IMR-90 (cell line): ENCODE measurements around the gene TMA7. TPM values are rescaled to one million over a fixed set of nuclear protein-coding genes. Genes with fewer than 3 reads are reported as not detected.

ENCODE experiments used
- ATAC-seq: fragments of 200-7000 bp; cut with Tn5 transposase; 2 replicates; pipeline ENCODE4 v1.9.1; 2020; ENCODE audit warnings: low read depth, mild to moderate bottlenecking, moderate library complexity
- BruUV-seq: library from RNA; stranded (reverse); fragments of 400-500 nt; replicated peaks from 2 replicates; lab custom pipeline; 2021; lab: Mats Ljungman, UMichigan
- CTCF ChIA-PET: fragments of 300-600 bp; formaldehyde crosslinking; extraction: SDS; loops from one replicate; lab custom pipeline; 2021; ENCODE audit warnings: antibody characterized with exemption; lab: Yijun Ruan, JAX
- POLR2A ChIA-PET: fragments of 300-600 bp; sonication (Branson Sonifier 250); formaldehyde crosslinking; loops from one replicate; lab custom pipeline; 2022; ENCODE audit warnings: antibody characterized with exemption; ENCODE audit not compliant: unreplicated experiment; lab: Charles Lee
- DNase-seq: peaks from one replicate; pipeline ENCODE4 v3.0.0; 2013
- H2AFZ ChIP-seq: replicated peaks from 2 replicates; pipeline ENCODE3; 2013; ENCODE audit warnings: low read length, mild to moderate bottlenecking; ENCODE audit not compliant: poor library complexity
- H2AK5ac ChIP-seq: 2 replicates; pipeline ENCODE4 v1.6.1; 2013; ENCODE audit warnings: low read depth, low read length, inconsistent platforms
- H2AK9ac ChIP-seq: replicated peaks from 2 replicates; pipeline ENCODE3; 2013; ENCODE audit warnings: mild to moderate bottlenecking, low read depth, low read length, moderate library complexity; ENCODE audit not compliant: poor library complexity
- H2BK120ac ChIP-seq: 2 replicates; pipeline ENCODE4 v1.6.1; 2013; ENCODE audit warnings: low read depth, low read length, inconsistent platforms
- H2BK15ac ChIP-seq: 3 replicates; pipeline ENCODE4 v1.6.1; 2013; ENCODE audit warnings: low read depth, low read length, inconsistent platforms
- H2BK20ac ChIP-seq: 2 replicates; pipeline ENCODE4 v1.6.1; 2013; ENCODE audit warnings: low read depth, mild to moderate bottlenecking, inconsistent platforms, low read length, moderate library complexity
- H2BK5ac ChIP-seq: 2 replicates; pipeline ENCODE4 v1.6.1; 2013; ENCODE audit warnings: mild to moderate bottlenecking, low read depth, low read length, inconsistent platforms; ENCODE audit not compliant: poor library complexity, severe bottlenecking
- H3K14ac ChIP-seq: replicated peaks from 2 replicates; pipeline ENCODE4 v1.6.1; 2013; ENCODE audit warnings: low read depth, low read length, inconsistent platforms
- H3K18ac ChIP-seq: 2 replicates; pipeline ENCODE4 v1.6.1; 2013; ENCODE audit warnings: low read depth, low read length, control low read depth
- H3K23ac ChIP-seq: 2 replicates; pipeline ENCODE4 v1.6.1; 2013; ENCODE audit warnings: low read depth, low read length, inconsistent platforms
- H3K27ac ChIP-seq: 2 replicates; pipeline ENCODE4 v1.5.1; 2013; ENCODE audit warnings: mild to moderate bottlenecking, control low read depth, low read length; ENCODE audit not compliant: insufficient read depth
- H3K27me3 ChIP-seq: 2 replicates; pipeline ENCODE4 v1.6.1; 2013; ENCODE audit warnings: low read length; ENCODE audit not compliant: control insufficient read depth, insufficient read depth
- H3K36me3 ChIP-seq: 2 replicates; pipeline ENCODE4 v1.6.1; 2013; ENCODE audit warnings: low read length, mixed read lengths; ENCODE audit not compliant: control insufficient read depth, insufficient read depth
- H3K4ac ChIP-seq: 2 replicates; pipeline ENCODE4 v1.6.1; 2013; ENCODE audit warnings: low read depth, low read length, inconsistent platforms
- H3K4me1 ChIP-seq: 2 replicates; pipeline ENCODE4 v1.6.1; 2013; ENCODE audit warnings: low read length, mixed read lengths; ENCODE audit not compliant: control insufficient read depth, insufficient read depth
- H3K4me2 ChIP-seq: 2 replicates; pipeline ENCODE4 v1.6.1; 2013; ENCODE audit warnings: low read depth, mild to moderate bottlenecking, control low read depth, low read length, moderate library complexity
- H3K4me3 ChIP-seq: 2 replicates; pipeline ENCODE4 v1.5.1; 2013; ENCODE audit warnings: low read depth, mild to moderate bottlenecking, control low read depth, low read length, moderate library complexity; ENCODE audit not compliant: insufficient read depth
- H3K56ac ChIP-seq: 2 replicates; pipeline ENCODE4 v1.6.1; 2013; ENCODE audit warnings: low read length, inconsistent platforms; ENCODE audit not compliant: insufficient read depth; ENCODE audit errors: extremely low read depth
- H3K79me1 ChIP-seq, 2 experiments: 2 replicates each; pipeline ENCODE4 v1.6.1; 2013; ENCODE audit warnings: low read length in 2 of 2, inconsistent platforms in 1 of 2, low read depth in 1 of 2
- H3K9ac ChIP-seq: 2 replicates; pipeline ENCODE4 v1.6.1; 2013; ENCODE audit warnings: low read depth, low read length, control low read depth
- H3K9me1 ChIP-seq: 2 replicates; pipeline ENCODE4 v1.6.1; 2013; ENCODE audit warnings: low read length, inconsistent platforms; ENCODE audit not compliant: insufficient read depth
- H3K9me3 ChIP-seq: 2 replicates; pipeline ENCODE4 v1.6.1; 2013; ENCODE audit warnings: low read length; ENCODE audit not compliant: control insufficient read depth, insufficient read depth
- H4K20me1 ChIP-seq: 2 replicates; pipeline ENCODE4 v1.6.1; 2013; ENCODE audit warnings: low read length, inconsistent platforms; ENCODE audit not compliant: insufficient read depth
- H4K5ac ChIP-seq: 2 replicates; pipeline ENCODE4 v1.6.1; 2013; ENCODE audit warnings: mild to moderate bottlenecking, low read depth, low read length, control low read depth
- H4K8ac ChIP-seq, 2 experiments: 2 replicates each; pipeline ENCODE4 v1.6.1; 2013; ENCODE audit warnings: low read depth in 2 of 2, low read length in 2 of 2, control low read depth in 1 of 2, inconsistent platforms in 1 of 2
- H4K91ac ChIP-seq: 2 replicates; pipeline ENCODE4 v1.6.1; 2013; ENCODE audit warnings: low read depth, low read length, inconsistent platforms; ENCODE audit not compliant: insufficient read depth
- BHLHE40 ChIP-seq: fragments of 150-350 bp; IDR thresholded peaks from 2 replicates; pipeline ENCODE4 v1.6.1; 2016; ENCODE audit warnings: mild to moderate bottlenecking, low read depth, low read length
- CEBPB ChIP-seq: IDR thresholded peaks from 2 replicates; pipeline ENCODE4 v1.6.1; 2012; ENCODE audit warnings: low read depth, low read length, improper control_type of control experiment
- CHD1 ChIP-seq: IDR thresholded peaks from 2 replicates; pipeline ENCODE4 v1.6.1; 2012; ENCODE audit warnings: low read depth, low read length, improper control_type of control experiment
- CTCF ChIP-seq: conservative IDR thresholded peaks from 2 replicates; pipeline ENCODE4 v1.5.1; 2012; ENCODE audit warnings: mild to moderate bottlenecking, low read depth, low read length, improper control_type of control experiment
- ELK1 ChIP-seq: fragments of 150-350 bp; IDR thresholded peaks from 2 replicates; pipeline ENCODE4 v1.6.1; 2016; ENCODE audit warnings: low read depth, mild to moderate bottlenecking, low read length, moderate library complexity, borderline replicate concordance
- FOS ChIP-seq: fragments of 150-350 bp; IDR thresholded peaks from 2 replicates; pipeline ENCODE4 v1.6.1; 2016; ENCODE audit warnings: low read depth, low read length
- MAFK ChIP-seq: IDR thresholded peaks from 2 replicates; pipeline ENCODE4 v1.6.1; 2012; ENCODE audit warnings: low read depth, low read length, improper control_type of control experiment
- MAZ ChIP-seq: IDR thresholded peaks from 2 replicates; pipeline ENCODE4 v1.6.1; 2012; ENCODE audit warnings: low read depth, mild to moderate bottlenecking, low read length, improper control_type of control experiment, moderate library complexity, borderline replicate concordance
- NFE2L2 ChIP-seq: fragments of 150-350 bp; IDR thresholded peaks from 2 replicates; pipeline ENCODE4 v1.6.1; 2016; ENCODE audit warnings: low read depth, mild to moderate bottlenecking, low read length
- POLR2A ChIP-seq: IDR thresholded peaks from 2 replicates; pipeline ENCODE4 v1.6.1; 2012; ENCODE audit warnings: mild to moderate bottlenecking, low read depth, low read length
- RAD21 ChIP-seq: IDR thresholded peaks from 2 replicates; pipeline ENCODE4 v1.6.1; 2012; ENCODE audit warnings: low read length, improper control_type of control experiment
- RCOR1 ChIP-seq: IDR thresholded peaks from 2 replicates; pipeline ENCODE4 v1.6.1; 2012; ENCODE audit warnings: mild to moderate bottlenecking, low read length, improper control_type of control experiment; ENCODE audit not compliant: insufficient replicate concordance
- RFX5 ChIP-seq: IDR thresholded peaks from 2 replicates; pipeline ENCODE4 v1.8.0; 2012; ENCODE audit warnings: low read depth, mild to moderate bottlenecking, low read length, moderate library complexity
- SMC3 ChIP-seq: fragments of 150-350 bp; IDR thresholded peaks from 2 replicates; pipeline ENCODE4 v1.6.1; 2016; ENCODE audit warnings: low read depth, mild to moderate bottlenecking, antibody characterized with exemption, low read length, moderate library complexity
- USF2 ChIP-seq: fragments of 150-350 bp; IDR thresholded peaks from 2 replicates; pipeline ENCODE4 v1.6.1; 2017; ENCODE audit warnings: mild to moderate bottlenecking, antibody characterized with exemption, low read length, low read depth
- WGBS, 2 experiments: methylation state at CpG; one replicate each; pipeline versions ENCODE4 v1.1.5 to v1.1.7; 2013; ENCODE audit warnings: missing lambda C conversion rate in 2 of 2; ENCODE audit not compliant: insufficient read length in 1 of 2; ENCODE audit errors: extremely low coverage in 2 of 2; 5-methylcytosine and 5-hydroxymethylcytosine counted together
- dilution Hi-C: fragments of 300-500 bp; cut with HindIII; formaldehyde crosslinking; loops from one replicate; pipeline ENCODE4 v1.14.3; 2018; ENCODE audit warnings: low sequenced_read_pairs; ENCODE audit not compliant: unreplicated experiment
- in situ Hi-C: fragments of 300-500 bp; cut with MboI; formaldehyde crosslinking; loops from 3 replicates; pipeline ENCODE4 v1.14.3; 2019; ENCODE audit warnings: low sequenced_read_pairs, inconsistent platforms, mixed read lengths
- intact Hi-C: fragments of 100-400 bp; cut with micrococcal nuclease; formaldehyde crosslinking; loops from 2 replicates; pipeline ENCODE4 v1.10.0; 2022
- polyA plus RNA-seq, 3 experiments: library from polyadenylated mRNA; depleted of rRNA; stranded (reverse); fragments of >200 nt; gene quantifications; 2 replicates each; pipeline ENCODE4 v1.2.3, GENCODE V29; 2012; ENCODE audit warnings: low replicate concordance in 1 of 3
- total RNA-seq: library from RNA; depleted of rRNA; stranded (reverse); fragments of >200 nt; gene quantifications from 2 replicates; pipeline ENCODE4 v1.2.3, GENCODE V29; 2012

The TMA7 gene
- total and polyA plus RNA-seq, 2 of the 4 experiments (the other 2 are of a cell fraction): 81.9 to 240 TPM

GRCh38 chr3:48426944-48427629 lies 13.0 kb upstream of the TMA7 start:
- Histone ChIP-seq H3K27ac (no peak overlapping the region), H3K4ac (peak overlapping the region; percentile 16; the same call in 1 of the 2 replicates), H2AFZ (peak overlapping the region; percentile 64), H4K5ac (no peak overlapping the region), H3K27me3 (no peaks in the 10 kb centered on the region), H2BK120ac (no peak overlapping the region), H2AK5ac (peak overlapping the region; percentile 64; the same call in 1 of the 2 replicates), H4K8ac (no peak overlapping the region), H3K9me3 (no peaks in the 10 kb centered on the region), H3K56ac (no peak overlapping the region), H3K23ac (0 out of 2 replicates have a peak overlapping the region, but pooled peaks have one; percentile 62), H3K4me2 (no peak overlapping the region; the same call in 1 of the 2 replicates), H3K4me3 (no peak overlapping the region), H3K9me1 (peaks cover 16% of the 10 kb centered on the region), H3K14ac (peak overlapping the region; percentile 40; the same call in 1 of the 2 replicates), H2BK20ac (no peak overlapping the region), H3K79me1 (peaks cover 25 to 59% of the 10 kb centered on the region in 2 experiments; a peak in 3 of 4 replicates), H4K20me1 (peaks cover 30% of the 10 kb centered on the region), H3K4me1 (peaks cover 29% of the 10 kb centered on the region), H3K18ac (no peak overlapping the region), H2BK5ac (no peak overlapping the region), H2AK9ac (peak overlapping the region; percentile 75), H2BK15ac (no peak overlapping the region), H4K91ac (no peak overlapping the region), H3K9ac (no peak overlapping the region), H3K36me3 (peaks cover 8% of the 10 kb centered on the region)
- ChIA-PET POLR2A (no interaction called here), CTCF (no interaction called here)
- dilution Hi-C loops (no loop called here), intact Hi-C loops (no loop called here), in situ Hi-C loops (no loop called here)
- no peak for DNase-seq
- WGBS, 2 experiments: 78% methylated on average over 1 of the region's 8 CpGs; no CpG with 5 or more reads in 1 of the 2 experiments
- no TSS peak for BruUV-seq
- ATAC-seq: no peak
- TF ChIP-seq MAFK (no peak), USF2 (no peak), CEBPB (no peak), SMC3 (no peak), FOS (no peak), MAZ (no peak), RFX5 (no peak), BHLHE40 (no peak), RAD21 (no peak), RCOR1 (no peak), NFE2L2 (no peak), ELK1 (no peak), CTCF (no peak), CHD1 (no peak), POLR2A (no peak)
